GM21526 (cell line): ENCODE measurements around the gene COL10A1.

Experiments used
- ATAC-seq: cut with Tn5 transposase; IDR thresholded peaks from one replicate; pipeline ENCODE4 v1.9.1; 2021; ENCODE audit warnings: moderate library complexity; ENCODE audit not compliant: unreplicated experiment, low FRiP score

COL10A1 gene

DNA sequence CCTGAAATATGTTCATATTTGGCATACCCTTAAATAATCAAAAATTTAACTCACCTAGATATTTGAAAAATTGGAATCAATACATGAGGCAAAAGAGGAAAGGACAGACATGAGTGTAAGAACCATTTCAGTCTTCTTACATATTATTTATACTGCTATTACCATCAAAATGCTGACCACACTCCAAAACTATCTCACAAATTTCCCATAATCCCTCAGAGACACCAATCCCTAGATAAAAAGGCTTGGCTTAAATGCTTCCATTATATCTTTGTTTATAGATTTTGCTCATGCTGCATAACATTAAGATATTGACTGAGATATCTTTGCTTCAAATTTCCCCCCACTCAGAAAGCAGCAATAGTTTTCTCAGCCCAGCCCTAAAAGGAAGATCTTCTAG is 37.0 kb downstream of the COL10A1 start:
- ATAC-seq = no peak

DNA sequence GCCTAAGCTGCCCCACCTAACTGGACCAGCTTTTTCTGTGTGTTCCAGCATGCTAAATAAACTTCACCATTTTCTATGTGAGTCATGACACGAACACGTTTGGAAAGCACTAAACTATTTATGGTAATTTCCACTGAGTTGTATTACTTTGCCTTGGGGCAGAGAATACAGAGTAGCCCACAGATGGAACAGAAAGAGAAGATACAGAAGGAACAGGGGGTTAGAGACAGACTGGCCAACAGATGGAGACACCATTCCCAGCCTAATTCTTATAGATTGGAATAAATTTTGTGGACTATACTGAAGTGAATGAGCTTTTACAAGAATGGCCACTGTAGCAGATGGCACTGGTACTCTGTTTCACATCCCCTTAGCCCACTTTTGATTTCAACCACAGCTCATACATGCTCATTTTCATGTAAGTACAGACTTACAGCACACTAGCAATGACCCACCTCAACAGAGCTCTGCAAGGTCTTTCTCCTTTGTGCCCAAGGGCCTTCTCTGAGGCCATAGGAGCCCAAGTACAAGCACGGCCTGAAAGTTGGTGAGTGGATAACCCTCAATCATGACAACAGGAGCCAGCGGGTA is 38.4 kb downstream of the COL10A1 start:
- ATAC-seq = peak; percentile 97

DNA sequence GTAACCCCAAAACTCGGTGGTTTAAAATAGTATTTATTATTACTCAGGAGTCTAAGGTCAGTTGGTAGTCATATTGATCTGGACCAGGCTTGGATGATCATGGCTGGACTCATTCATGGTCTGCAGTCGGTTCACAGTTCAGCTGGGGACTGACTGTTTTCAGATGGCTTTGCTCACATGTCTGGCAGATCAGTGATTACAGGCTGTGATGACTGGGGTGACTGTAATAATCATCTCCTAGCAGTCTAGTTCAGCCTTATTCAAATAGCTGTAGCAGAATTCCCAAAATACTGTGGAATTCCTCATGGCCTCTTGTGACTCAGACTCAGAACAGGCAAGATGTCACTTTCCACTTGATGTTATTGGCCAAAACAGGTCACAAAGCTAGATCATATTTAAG is 41.6 kb downstream of the COL10A1 start:
- ATAC-seq = no peak

GRCh38 chr6:116083052-116083451 is 42.9 kb downstream of the COL10A1 start:
- no peak for ATAC-seq

DNA sequence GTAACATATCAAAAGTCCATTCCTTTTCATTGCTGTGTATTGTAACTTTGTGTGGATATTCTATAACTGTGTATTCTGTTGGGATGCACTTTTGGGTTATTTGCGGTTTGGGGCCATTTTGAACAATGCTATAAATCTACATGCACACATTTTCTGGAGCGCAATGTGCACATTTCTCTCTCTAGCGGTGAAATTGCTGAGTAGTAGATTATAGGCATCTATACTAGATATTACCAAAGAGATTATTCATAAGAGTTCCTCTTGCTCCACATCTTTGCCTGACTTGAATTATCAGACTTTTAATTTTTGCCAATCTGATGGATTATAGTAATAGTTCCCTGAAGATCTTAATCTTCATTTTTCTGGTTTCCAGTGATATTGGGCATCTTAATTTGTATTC is 47.0 kb downstream of the COL10A1 start:
- ATAC-seq = no peak

GRCh38 chr6:116078522-116078921 is 47.4 kb downstream of the COL10A1 start:
- no peak for ATAC-seq

DNA sequence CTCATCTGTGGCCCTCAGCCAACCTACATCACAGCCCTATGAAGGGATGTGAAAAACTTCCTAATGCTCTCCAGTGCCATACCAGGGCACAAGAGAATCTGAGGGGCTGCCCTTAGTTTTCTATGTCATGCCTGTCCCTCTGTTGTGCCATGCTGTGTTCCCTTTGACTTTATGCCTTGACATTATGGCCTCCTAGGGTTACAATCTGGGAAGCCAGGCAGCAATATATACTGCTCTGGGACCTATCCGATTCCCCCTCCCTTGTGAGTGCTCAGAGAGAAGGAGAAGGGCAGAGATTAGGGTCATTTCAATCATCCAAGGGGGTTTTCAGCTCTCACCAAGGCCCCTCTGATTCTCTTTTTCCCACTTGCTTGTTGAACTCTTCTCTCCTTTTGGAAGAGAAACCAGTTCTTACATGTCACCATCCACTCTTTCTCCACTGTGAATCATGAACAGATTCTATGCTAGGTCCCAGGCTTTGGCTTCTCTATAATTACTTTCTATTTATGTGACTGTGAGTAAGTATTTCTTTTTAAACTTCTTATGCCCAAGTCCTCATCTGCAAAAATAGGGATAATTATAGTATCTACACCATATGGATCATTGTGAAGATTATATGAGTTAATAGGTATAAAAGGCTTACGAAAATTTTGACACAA is 51.1 kb downstream of the COL10A1 start:
- ATAC-seq = no peak

DNA sequence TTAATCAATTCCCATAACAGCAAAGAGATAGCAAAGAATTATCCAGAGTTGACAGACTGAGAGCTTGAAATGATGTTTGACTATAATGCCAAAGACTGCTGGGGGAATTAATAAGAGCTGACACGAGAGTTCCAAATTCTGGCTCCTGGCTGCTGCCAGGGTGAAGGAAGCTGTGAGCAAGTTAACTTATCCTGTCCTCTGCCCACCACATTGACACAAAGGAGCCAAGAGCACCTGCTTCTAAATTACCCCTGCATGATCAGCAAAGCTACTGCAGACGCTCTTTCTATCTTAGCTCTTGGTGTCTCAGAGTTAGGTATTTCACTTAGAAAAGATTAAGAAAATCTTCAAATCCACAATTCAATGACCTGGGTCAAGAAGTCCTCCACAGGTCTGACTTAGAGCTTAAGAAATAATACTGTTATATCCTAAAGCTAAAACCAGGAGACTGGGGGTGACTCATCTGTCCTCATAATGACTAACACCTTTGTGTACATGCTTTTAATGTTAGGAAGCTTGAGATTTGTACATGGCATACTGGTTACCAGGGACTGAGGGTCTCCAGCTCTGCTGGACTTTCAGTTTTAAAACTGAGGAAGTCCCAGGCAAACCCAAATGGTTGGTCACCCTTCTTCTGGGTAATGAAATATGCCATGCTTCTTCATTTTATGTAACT is 52.0 kb downstream of the COL10A1 start:
- no peak for ATAC-seq

GRCh38 chr6:116072368-116072767 is 53.6 kb downstream of the COL10A1 start:
- no peak for ATAC-seq

DNA sequence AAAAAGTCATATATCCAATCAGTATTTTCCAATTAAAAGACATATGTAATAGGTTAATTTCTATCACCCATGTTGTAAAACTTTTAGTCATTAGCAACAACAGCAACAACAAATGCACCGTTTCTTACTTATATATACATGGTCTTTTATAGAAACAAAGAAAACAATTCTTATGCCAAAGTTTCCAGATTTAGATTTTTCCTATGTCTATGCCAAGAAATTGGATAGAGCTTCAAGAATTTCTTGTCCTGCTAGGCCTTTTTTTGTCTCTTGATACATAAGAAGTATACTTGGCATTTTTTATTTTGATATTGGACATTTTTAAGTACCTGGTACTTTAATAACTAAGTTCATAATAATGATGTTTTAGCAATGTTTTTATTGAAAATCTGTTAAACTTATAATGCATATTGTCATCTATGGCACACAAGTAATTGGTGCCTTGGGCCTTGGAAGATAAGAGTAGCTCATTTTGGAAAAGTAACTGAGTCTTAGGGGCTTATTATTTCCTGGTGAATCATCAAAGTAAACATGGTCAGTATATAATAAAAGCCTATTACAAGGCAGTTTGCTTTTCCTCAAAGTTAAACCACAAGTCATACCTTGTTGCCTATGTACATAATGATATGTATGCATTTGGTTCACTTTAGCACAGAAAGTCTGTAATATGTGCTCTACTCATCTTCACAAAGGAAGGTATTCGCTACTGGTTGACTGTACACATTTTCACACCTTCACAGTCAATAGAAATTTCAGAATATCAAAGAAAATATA is 55.1 kb downstream of the COL10A1 start:
- ATAC-seq = no peak

- ATAC-seq = no peak
Measured at GRCh38 chr6:116070101-116070500, 55.8 kb downstream of the COL10A1 start.
